Gastroesophageal sphincter (tissue), 3 donors: ENCODE data around the gene SUCNR1.
"Not testable (repeated sequence)": the region's sequence is repeated elsewhere in the genome, so short reads cannot be mapped to it uniquely, and the experiment has no call there.

ENCODE experiments used
- CTCF ChIP-seq, 4 experiments: fragments of 200-600 bp in 2 of 4; fragments of 450-650 bp in 2 of 4; sonication (generic) in 1 of 4; IDR thresholded peaks; one replicate each; pipeline ENCODE4 v1.5.1; 2017 to 2019; ENCODE audit warnings: antibody characterized with exemption in 4 of 4, mild to moderate bottlenecking in 2 of 4, moderate library complexity in 2 of 4
- EP300 ChIP-seq: sonication (generic); formaldehyde crosslinking; IDR thresholded peaks from one replicate; pipeline ENCODE4 v1.6.1; 2017; ENCODE audit warnings: antibody characterized with exemption, mild to moderate bottlenecking
- POLR2A ChIP-seq, 2 donors: fragments of 450-650 bp; IDR thresholded peaks; one replicate each; pipeline ENCODE4 v1.6.1; 2017; ENCODE audit warnings: antibody characterized with exemption in 2 of 2, mild to moderate bottlenecking in 2 of 2, moderate library complexity in 1 of 2
- POLR2AphosphoS5 ChIP-seq: sonication (generic); formaldehyde crosslinking; IDR thresholded peaks from one replicate; pipeline ENCODE4 v1.6.1; 2017; ENCODE audit warnings: antibody characterized with exemption

GRCh38 chr3:151887450-151888211 is 14.2 kb downstream of the SUCNR1 start:
- TF ChIP-seq CTCF (IDR thresholded peaks at IDR 0.05); POLR2A (IDR thresholded peaks at IDR 0.05); EP300; POLR2AphosphoS5: not testable (repeated sequence)
